Hematopoietic multipotent progenitor cell treated with erythropoietin and hydrocortisone succinate and interleukin-3 and kit ligand, for 15 days (in vitro differentiated cells): ENCODE measurements around the gene UMODL1.

ENCODE experiments used
- DNase-seq: peaks from one replicate; pipeline ENCODE4 v3.0.0-alpha.2; 2015; ENCODE audit warnings: low spot score

The UMODL1 gene

DNA sequence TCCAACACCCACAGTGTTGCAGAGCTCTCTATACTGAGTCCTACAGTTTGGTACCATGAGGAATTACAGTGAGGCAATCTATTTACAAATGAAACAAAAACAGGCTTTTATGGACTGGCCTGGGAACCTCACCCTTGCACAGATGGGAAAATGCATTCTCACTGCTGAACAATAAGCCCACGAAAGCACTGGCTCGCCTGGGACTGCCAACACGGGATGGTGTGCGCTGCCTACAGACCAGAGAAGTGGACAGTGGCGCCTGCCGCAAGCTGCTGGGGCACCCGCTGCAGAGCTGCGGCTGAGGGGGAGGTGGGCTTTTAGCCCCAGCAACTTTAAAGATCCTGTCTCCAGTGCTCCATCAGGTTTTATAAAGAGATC lies 119.4 kb downstream of the UMODL1 start:
- no peak for DNase-seq

DNA sequence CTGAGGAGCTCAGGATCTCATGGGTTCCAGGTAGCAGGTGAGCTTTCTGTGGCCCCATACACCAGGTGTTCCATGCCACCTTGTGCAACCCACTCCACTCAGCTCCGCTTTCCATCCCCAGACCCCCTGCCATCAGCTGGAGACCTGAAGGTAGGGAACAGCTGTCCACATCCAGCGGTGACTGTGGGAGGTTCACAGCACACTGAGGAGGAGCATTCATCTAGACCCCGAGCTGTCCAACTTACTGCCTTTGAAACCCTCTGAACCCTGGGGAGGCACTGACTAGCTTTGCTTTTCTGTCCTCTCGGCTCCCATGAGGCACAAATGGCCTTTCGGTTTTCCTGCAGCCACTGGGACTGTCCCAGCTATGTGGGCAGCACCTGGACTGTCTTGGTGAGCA lies 119.9 kb downstream of the UMODL1 start:
- DNase-seq: no peak

DNA sequence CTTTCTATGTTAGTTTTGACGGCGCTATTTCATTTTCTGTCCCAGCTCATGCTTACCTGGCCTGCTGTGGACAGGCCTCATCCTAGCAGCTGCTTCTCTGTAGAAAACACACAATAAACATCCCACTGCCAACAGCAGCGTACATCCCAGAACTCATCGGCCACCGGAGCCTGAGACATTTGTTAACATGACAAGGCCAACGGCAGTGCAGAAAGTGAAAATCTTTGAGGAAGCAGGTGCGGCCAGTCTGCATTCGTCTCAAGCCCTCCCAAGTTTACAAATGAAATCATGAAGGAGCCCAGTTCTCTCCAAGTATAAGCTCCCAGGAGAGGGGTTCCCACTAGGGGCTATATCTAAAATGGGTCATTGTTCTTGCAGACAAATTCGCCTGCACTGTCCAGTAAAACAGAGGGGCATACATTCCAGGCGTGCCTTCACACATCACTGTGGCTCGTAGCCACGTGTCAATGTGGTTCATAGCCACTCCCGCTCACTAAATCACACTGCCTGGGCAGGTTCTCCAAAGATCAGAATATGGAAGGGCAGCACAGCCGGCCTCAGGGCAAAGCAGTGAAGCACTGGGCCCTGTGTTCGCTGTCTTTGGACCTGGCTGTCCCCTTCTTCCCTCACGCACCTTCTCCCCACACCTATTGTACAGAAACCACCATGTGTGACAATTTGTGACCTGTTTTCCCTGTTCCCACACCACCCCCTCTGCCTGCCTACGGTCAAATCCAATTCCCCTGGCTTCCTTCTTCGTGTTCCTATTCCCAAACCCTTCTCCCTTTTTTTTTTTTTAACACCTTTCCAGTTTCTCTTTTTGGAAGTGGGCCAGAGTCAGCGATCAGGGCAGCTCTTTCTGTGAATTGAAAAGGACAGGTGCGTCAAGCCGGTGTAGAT lies 120.8 kb downstream of the UMODL1 start:
- DNase-seq: no peak
